Tibial artery (tissue), 4 donors: Measurements from ENCODE around the gene TAF3.

ENCODE experiments used
- DNase-seq, 2 donors: peaks; one replicate each; pipeline ENCODE4 v3.0.0-alpha.2; 2019
- H3K27ac ChIP-seq, 2 donors: fragments of 200-600 bp; sonication (generic) in 1 of 2; 1 replicate in 1 of 2; 2 replicates in 1 of 2; pipeline ENCODE4 v1.5.1; 2018 to 2019; ENCODE audit warnings: mild to moderate bottlenecking in 1 of 2
- H3K27me3 ChIP-seq, 2 donors: fragments of 200-600 bp; sonication (generic) in 1 of 2; one replicate each; pipeline versions ENCODE4 v1.5.1 to v1.6.0; 2016 to 2019
- H3K36me3 ChIP-seq, 3 donors: fragments of 200-600 bp; sonication (generic) in 2 of 3; one replicate each; pipeline ENCODE4 v1.5.1; 2016 to 2019; ENCODE audit warnings: mild to moderate bottlenecking in 2 of 3
- H3K4me1 ChIP-seq, 4 donors: fragments of 200-600 bp; sonication (generic) in 2 of 4; 1 replicate in 3 of 4; 2 replicates in 1 of 4; pipeline ENCODE4 v1.5.1; 2016 to 2019
- H3K4me3 ChIP-seq, 2 donors: fragments of 200-600 bp; sonication (generic) in 1 of 2; 1 replicate in 1 of 2; 2 replicates in 1 of 2; pipeline ENCODE4 v1.5.1; 2018 to 2019; ENCODE audit warnings: mild to moderate bottlenecking in 2 of 2
- H3K9me3 ChIP-seq, 3 donors: fragments of 200-600 bp; sonication (generic) in 1 of 3; one replicate each; pipeline ENCODE4 v1.5.1; 2016 to 2019
- intact Hi-C: fragments of 100-400 bp; cut with DNase I; formaldehyde crosslinking; loops from one replicate; pipeline ENCODE4 v1.15.0; 2023; ENCODE audit warnings: low total_unique reads
- TF ChIP-seq, protein P1 (sequence below), 2 experiments: fragments of 200-600 bp in 1 of 2; fragments of 450-650 bp in 1 of 2; IDR thresholded peaks; one replicate each; pipeline ENCODE4 v1.5.1; 2017 to 2019; ENCODE audit warnings: antibody characterized with exemption in 2 of 2, mild to moderate bottlenecking in 1 of 2, moderate library complexity in 1 of 2

The TAF3 gene

GRCh38 chr10:7794251-7795026, 23.9 kb upstream of the TAF3 start:
- Histone ChIP-seq H3K36me3 (peaks cover 25% of the 10 kb centered on the region in 3 donors), H3K4me1 (peaks cover 0 to 57% (median 21%) of the 10 kb centered on the region in 4 donors), H3K9me3 (no peaks in the 10 kb centered on the region), H3K27me3 (no peaks in the 10 kb centered on the region), H3K27ac (no peak overlapping the region), H3K4me3 (no peak overlapping the region)
- no peak for DNase-seq
- intact Hi-C loops, result no loop called here
- TF ChIP-seq, protein P1, sequence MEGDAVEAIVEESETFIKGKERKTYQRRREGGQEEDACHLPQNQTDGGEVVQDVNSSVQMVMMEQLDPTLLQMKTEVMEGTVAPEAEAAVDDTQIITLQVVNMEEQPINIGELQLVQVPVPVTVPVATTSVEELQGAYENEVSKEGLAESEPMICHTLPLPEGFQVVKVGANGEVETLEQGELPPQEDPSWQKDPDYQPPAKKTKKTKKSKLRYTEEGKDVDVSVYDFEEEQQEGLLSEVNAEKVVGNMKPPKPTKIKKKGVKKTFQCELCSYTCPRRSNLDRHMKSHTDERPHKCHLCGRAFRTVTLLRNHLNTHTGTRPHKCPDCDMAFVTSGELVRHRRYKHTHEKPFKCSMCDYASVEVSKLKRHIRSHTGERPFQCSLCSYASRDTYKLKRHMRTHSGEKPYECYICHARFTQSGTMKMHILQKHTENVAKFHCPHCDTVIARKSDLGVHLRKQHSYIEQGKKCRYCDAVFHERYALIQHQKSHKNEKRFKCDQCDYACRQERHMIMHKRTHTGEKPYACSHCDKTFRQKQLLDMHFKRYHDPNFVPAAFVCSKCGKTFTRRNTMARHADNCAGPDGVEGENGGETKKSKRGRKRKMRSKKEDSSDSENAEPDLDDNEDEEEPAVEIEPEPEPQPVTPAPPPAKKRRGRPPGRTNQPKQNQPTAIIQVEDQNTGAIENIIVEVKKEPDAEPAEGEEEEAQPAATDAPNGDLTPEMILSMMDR (IDR thresholded peaks at IDR 0.05), result no peak

GRCh38 chr10:7795605-7796004, 22.7 kb upstream of the TAF3 start:
- Histone ChIP-seq H3K4me1 (peaks cover 0 to 45% (median 13%) of the 10 kb centered on the region in 4 donors), H3K27me3 (no peaks in the 10 kb centered on the region), H3K27ac (no peak overlapping the region), H3K4me3 (no peak overlapping the region), H3K36me3 (peaks cover 34 to 36% (median 36%) of the 10 kb centered on the region in 3 donors), H3K9me3 (no peaks in the 10 kb centered on the region)
- intact Hi-C loops, result no loop called here
- TF ChIP-seq, protein P1 (IDR thresholded peaks at IDR 0.05), result no peak
- no peak for DNase-seq

DNA sequence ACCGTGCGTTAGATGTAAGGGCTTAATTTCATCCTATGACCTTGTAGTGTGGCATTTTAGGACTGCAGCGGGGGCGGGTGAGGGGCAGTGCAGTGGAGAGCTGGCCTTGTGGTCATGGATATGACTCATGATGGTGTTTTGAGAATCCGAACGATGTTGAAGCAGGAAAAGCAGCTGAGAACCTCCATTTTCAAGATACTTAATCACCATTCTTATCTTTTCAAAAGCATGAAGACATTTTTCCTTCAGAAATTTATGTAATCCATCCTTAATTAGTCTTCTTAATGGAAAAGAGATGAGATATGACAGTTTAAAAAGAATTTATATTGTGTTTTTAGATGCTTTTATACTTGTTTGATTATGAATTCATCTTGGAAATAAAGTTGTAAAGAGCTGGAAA, 20.7 kb upstream of the TAF3 start:
- intact Hi-C loops, result no loop called here
- H3K27me3 ChIP-seq, result no peaks in the 10 kb centered on the region
- no peak for DNase-seq
- H3K4me1 ChIP-seq, result peaks cover 0 to 27% (median 2%) of the 10 kb centered on the region in 4 donors
- H3K4me3 ChIP-seq, result no peak overlapping the region
- no peak overlapping the region for H3K27ac ChIP-seq
- H3K36me3 ChIP-seq, result peaks cover 54 to 55% (median 54%) of the 10 kb centered on the region in 3 donors
- TF ChIP-seq, protein P1 (IDR thresholded peaks at IDR 0.05), result no peak
- no peaks in the 10 kb centered on the region for H3K9me3 ChIP-seq

DNA sequence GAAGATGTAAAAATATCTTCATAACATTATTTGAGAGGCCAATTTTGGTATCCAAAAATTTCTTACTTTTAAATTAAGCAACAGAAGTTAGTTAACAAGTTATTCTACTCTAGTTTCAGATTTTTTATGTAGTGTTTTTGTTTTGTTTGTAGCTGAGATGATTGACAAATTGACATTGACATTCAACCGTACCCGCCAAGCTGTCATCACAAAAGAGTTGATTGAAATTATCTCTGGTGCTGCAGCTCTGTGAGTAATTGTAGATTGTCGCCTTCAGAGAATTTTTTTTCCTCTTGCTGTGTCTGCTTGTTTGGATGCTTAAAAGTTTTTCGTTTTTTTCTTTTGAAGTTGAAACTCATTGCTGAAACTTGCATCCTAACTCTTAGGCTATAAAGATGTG, 15.7 kb upstream of the TAF3 start:
- peaks cover 81 to 92% (median 89%) of the 10 kb centered on the region in 3 donors for H3K36me3 ChIP-seq
- intact Hi-C loops, result no loop called here

DNA sequence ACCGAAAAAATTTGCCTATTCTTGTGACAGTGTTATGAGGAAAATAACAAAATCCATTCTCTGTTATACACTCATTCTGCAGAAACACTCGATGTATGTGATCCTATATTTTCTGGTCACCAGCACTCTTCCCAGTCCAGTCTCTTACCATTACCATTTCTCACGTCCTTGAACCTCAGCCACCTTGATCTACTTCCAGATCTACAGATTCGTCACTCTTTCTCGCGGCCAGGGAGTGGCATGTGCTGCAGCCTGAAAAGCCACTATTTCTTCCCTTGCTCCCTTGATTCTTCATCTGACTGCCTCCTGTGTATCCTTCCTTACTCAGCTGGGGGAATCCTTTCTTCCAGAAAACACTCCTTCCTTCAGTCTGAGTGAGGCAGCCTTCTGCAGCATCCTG, 14.1 kb upstream of the TAF3 start:
- Histone ChIP-seq H3K9me3 (no peaks in the 10 kb centered on the region), H3K36me3 (peaks cover 80 to 96% (median 84%) of the 10 kb centered on the region in 3 donors), H3K27ac (no peak overlapping the region), H3K4me3 (no peak overlapping the region), H3K4me1 (no peaks in the 10 kb centered on the region), H3K27me3 (no peaks in the 10 kb centered on the region)
- intact Hi-C loops, result no loop called here
- TF ChIP-seq, protein P1 (IDR thresholded peaks at IDR 0.05), result no peak
- no peak for DNase-seq

More for the DNA sequence above, 15.7 kb upstream of the TAF3 start:
- H3K4me3 ChIP-seq, result no peak overlapping the region
- H3K9me3 ChIP-seq, result no peaks in the 10 kb centered on the region
- no peaks in the 10 kb centered on the region for H3K27me3 ChIP-seq
- TF ChIP-seq, protein P1 (IDR thresholded peaks at IDR 0.05), result no peak
- no peak for DNase-seq
- no peaks in the 10 kb centered on the region for H3K4me1 ChIP-seq
- H3K27ac ChIP-seq, result no peak overlapping the region
